Gastrocnemius medialis (tissue), 4 donors: ENCODE measurements around the gene ANKRD33B.
"Not testable (repeated sequence)": the region's sequence is repeated elsewhere in the genome, so short reads cannot be mapped to it uniquely, and the experiment has no call there.

ENCODE experiments used
- POLR2A ChIP-seq, 2 donors: fragments of 450-650 bp; IDR thresholded peaks; one replicate each; pipeline ENCODE4 v1.6.1; 2017; ENCODE audit warnings: antibody characterized with exemption in 2 of 2, mild to moderate bottlenecking in 2 of 2, moderate library complexity in 2 of 2
- TF ChIP-seq, protein P1 (sequence below), 5 experiments: fragments of 450-650 bp in 3 of 5; fragments of 200-600 bp in 2 of 5; sonication (generic) in 2 of 5; IDR thresholded peaks in 4 of 5; conservative IDR thresholded peaks in 1 of 5; 1 replicate in 4 of 5; 2 replicates in 1 of 5; pipeline ENCODE4 v1.5.1; 2016 to 2019; ENCODE audit warnings: antibody characterized with exemption in 5 of 5, mild to moderate bottlenecking in 3 of 5, moderate library complexity in 3 of 5

DNA sequence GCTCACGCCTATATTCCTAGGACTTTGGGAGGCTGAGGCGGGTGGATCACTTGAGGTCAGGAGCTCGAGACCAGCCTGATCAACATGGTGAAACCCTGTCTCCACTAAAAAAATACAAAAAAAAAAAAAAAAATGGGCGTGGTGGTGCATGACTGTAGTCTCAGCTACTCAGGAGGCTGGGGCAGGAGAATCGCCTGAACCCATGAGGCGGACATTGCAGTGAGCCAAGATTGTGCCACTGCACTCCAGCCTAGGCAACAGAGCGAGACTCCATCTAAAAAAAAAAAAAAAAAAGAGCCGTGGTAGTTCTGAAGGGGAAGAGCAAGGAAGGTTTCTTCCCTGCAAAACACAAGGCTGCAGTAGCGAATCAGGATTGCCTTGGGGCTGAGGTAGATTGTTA is 44.2 kb downstream of the ANKRD33B start:
- TF ChIP-seq, protein P1, sequence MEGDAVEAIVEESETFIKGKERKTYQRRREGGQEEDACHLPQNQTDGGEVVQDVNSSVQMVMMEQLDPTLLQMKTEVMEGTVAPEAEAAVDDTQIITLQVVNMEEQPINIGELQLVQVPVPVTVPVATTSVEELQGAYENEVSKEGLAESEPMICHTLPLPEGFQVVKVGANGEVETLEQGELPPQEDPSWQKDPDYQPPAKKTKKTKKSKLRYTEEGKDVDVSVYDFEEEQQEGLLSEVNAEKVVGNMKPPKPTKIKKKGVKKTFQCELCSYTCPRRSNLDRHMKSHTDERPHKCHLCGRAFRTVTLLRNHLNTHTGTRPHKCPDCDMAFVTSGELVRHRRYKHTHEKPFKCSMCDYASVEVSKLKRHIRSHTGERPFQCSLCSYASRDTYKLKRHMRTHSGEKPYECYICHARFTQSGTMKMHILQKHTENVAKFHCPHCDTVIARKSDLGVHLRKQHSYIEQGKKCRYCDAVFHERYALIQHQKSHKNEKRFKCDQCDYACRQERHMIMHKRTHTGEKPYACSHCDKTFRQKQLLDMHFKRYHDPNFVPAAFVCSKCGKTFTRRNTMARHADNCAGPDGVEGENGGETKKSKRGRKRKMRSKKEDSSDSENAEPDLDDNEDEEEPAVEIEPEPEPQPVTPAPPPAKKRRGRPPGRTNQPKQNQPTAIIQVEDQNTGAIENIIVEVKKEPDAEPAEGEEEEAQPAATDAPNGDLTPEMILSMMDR (IDR thresholded peaks at IDR 0.05 in 4 of 5, conservative IDR thresholded peaks at IDR 0.05 in 1 of 5), result not testable (repeated sequence)
- TF ChIP-seq POLR2A (IDR thresholded peaks at IDR 0.05), result not testable (repeated sequence)
